GM12891 (cell line): ENCODE results near the gene TBCD.

Experiments used
- POLR2A ChIP-seq: IDR thresholded peaks from 2 replicates; pipeline ENCODE4 v1.6.1; 2011; ENCODE audit warnings: low read depth, low read length, control low read depth
- POLR2AphosphoS5 ChIP-seq: IDR thresholded peaks from 2 replicates; pipeline ENCODE4 v1.6.1; 2011; ENCODE audit warnings: low read depth, low read length, control low read depth
- POU2F2 ChIP-seq: IDR thresholded peaks from 2 replicates; pipeline ENCODE4 v1.6.1; 2011; ENCODE audit warnings: low read depth, mild to moderate bottlenecking, control low read depth, low read length, moderate library complexity
- SPI1 ChIP-seq: IDR thresholded peaks from 2 replicates; pipeline ENCODE4 v1.6.1; 2011; ENCODE audit warnings: low read depth, low read length, control low read depth
- TAF1 ChIP-seq: IDR thresholded peaks from 2 replicates; pipeline ENCODE4 v1.6.1; 2011; ENCODE audit warnings: low read depth, low read length, control low read depth

- TF ChIP-seq POLR2A (no peak), POLR2AphosphoS5 (no peak), TAF1 (no peak), POU2F2 (no peak), SPI1 (no peak)
Observed at GRCh38 chr17:82703935-82704865, 47.7 kb upstream of the TBCD start.
